ENCODE measurements around the gene CCL20.

DNA sequence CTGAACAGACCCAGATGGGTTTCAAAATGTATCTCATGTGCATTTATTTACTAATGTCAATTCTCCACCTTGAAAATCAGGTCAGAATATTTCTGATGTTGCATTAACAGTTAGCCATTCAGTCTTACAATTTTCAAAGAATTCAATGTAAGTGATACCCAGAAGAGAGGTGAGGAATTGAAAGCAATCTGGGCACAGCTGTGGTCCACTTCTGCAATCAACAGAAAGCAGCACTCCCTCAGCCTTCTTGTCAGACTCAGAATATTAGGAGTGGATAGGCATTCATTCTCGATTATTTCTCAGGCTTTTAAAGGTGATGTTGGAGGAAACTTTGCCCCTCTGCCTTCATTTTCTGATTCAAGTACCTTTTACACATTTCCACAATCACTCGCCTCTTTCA is 15.7 kb downstream of the CCL20 start:
- TF ChIP-seq, protein P1, sequence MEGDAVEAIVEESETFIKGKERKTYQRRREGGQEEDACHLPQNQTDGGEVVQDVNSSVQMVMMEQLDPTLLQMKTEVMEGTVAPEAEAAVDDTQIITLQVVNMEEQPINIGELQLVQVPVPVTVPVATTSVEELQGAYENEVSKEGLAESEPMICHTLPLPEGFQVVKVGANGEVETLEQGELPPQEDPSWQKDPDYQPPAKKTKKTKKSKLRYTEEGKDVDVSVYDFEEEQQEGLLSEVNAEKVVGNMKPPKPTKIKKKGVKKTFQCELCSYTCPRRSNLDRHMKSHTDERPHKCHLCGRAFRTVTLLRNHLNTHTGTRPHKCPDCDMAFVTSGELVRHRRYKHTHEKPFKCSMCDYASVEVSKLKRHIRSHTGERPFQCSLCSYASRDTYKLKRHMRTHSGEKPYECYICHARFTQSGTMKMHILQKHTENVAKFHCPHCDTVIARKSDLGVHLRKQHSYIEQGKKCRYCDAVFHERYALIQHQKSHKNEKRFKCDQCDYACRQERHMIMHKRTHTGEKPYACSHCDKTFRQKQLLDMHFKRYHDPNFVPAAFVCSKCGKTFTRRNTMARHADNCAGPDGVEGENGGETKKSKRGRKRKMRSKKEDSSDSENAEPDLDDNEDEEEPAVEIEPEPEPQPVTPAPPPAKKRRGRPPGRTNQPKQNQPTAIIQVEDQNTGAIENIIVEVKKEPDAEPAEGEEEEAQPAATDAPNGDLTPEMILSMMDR (IDR thresholded peaks at IDR 0.05 in 8 of 11, conservative IDR thresholded peaks at IDR 0.05 in 3 of 11) = no peak
- TF ChIP-seq POLR2AphosphoS5 (IDR thresholded peaks at IDR 0.05) = no peak
